Measurements from ENCODE around the gene AK4.

The AK4 gene

GRCh38 chr1:65189576-65190115, 41.6 kb downstream of the AK4 start:
- no peak for DNase-seq (ENCODE audit: low spot score)
- no peak for TF ChIP-seq CTCF (IDR thresholded peaks at IDR 0.05; ENCODE audit: borderline replicate concordance, control extremely low read depth, extremely low read depth, insufficient read depth, missing control alignments)
- in situ Hi-C loops (cut with MboI; ENCODE audit: low sequenced_read_pairs, unreplicated experiment): no loop called here

GRCh38 chr1:65190229-65190628, 42.2 kb downstream of the AK4 start:
- no peak for DNase-seq (ENCODE audit: low spot score)
- in situ Hi-C loops (cut with MboI; ENCODE audit: low sequenced_read_pairs, unreplicated experiment): no loop called here
- no peak for TF ChIP-seq CTCF (IDR thresholded peaks at IDR 0.05; ENCODE audit: borderline replicate concordance, control extremely low read depth, extremely low read depth, insufficient read depth, missing control alignments)

GRCh38 chr1:65193129-65193695, 45.2 kb downstream of the AK4 start:
- no peak for TF ChIP-seq CTCF (IDR thresholded peaks at IDR 0.05; ENCODE audit: borderline replicate concordance, control extremely low read depth, extremely low read depth, insufficient read depth, missing control alignments)
- in situ Hi-C loops (cut with MboI; ENCODE audit: low sequenced_read_pairs, unreplicated experiment): no loop called here
- DNase-seq (ENCODE audit: low spot score): no peak

GRCh38 chr1:65195495-65196417, 47.8 kb downstream of the AK4 start:
- no peak for DNase-seq (ENCODE audit: low spot score)

GRCh38 chr1:65196926-65197325, 48.9 kb downstream of the AK4 start:
- no peak for DNase-seq (ENCODE audit: low spot score)
- in situ Hi-C loops (cut with MboI; ENCODE audit: low sequenced_read_pairs, unreplicated experiment): no loop called here
- TF ChIP-seq CTCF (IDR thresholded peaks at IDR 0.05; ENCODE audit: borderline replicate concordance, control extremely low read depth, extremely low read depth, insufficient read depth, missing control alignments): no peak

More at GRCh38 chr1:65195495-65196417, 47.8 kb downstream of the AK4 start:
- in situ Hi-C loops (cut with MboI; ENCODE audit: low sequenced_read_pairs, unreplicated experiment): no loop called here
- no peak for TF ChIP-seq CTCF (IDR thresholded peaks at IDR 0.05; ENCODE audit: borderline replicate concordance, control extremely low read depth, extremely low read depth, insufficient read depth, missing control alignments)

GRCh38 chr1:65197636-65198035, 49.6 kb downstream of the AK4 start:
- DNase-seq (ENCODE audit: low spot score): no peak
- TF ChIP-seq CTCF (IDR thresholded peaks at IDR 0.05; ENCODE audit: borderline replicate concordance, control extremely low read depth, extremely low read depth, insufficient read depth, missing control alignments): no peak
- in situ Hi-C loops (cut with MboI; ENCODE audit: low sequenced_read_pairs, unreplicated experiment): no loop called here
